ENCODE measurements around the gene IFT25. TPM values are rescaled to one million over a fixed set of nuclear protein-coding genes. Genes with fewer than 3 reads are reported as not detected.

IFT25 gene
- total and polyA plus RNA-seq, 2 of the 13 experiments (the other 11 are each of a cell fraction or from before 2014, with no cell fraction given), result 19.7 to 48.0 TPM

DNA sequence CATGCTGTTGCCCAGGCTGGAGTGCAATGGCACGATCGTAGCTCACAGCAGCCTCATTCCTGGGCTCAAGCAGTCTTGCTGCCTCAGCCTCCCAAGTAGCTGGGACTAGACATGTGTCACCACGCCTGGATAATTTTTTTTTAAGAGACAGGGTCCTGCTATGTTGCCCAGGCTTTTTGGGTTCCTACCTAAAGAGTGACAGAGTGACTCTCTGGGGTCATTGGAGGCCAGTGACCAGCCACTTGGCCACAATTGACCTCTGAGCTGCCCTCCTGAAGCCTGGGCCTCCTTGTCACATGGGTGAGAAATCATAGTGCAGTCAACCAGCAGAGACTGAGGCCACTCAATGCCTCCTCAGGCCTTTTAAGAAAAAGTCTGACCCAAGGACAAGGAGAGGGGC lies 45.8 kb downstream of the IFT25 start (continued):
- TF ChIP-seq IKZF4 (CRISPR knock-in tag; IDR thresholded peaks at IDR 0.05; ENCODE audit: borderline replicate concordance, low read depth, not compliant biosample characterization), result no peak
- TF ChIP-seq ZNF777 (CRISPR knock-in tag; IDR thresholded peaks at IDR 0.05), result no peak
- TF ChIP-seq CC2D1A (CRISPR knock-in tag; IDR thresholded peaks at IDR 0.05), result no peak
- TF ChIP-seq CCDC6 (CRISPR knock-in tag; IDR thresholded peaks at IDR 0.05), result no peak
- TF ChIP-seq RXRB (CRISPR knock-in tag; IDR thresholded peaks at IDR 0.05; ENCODE audit: borderline replicate concordance), result peak; percentile 49; the same call in 1 of the 2 replicates
- TF ChIP-seq GATAD1 (CRISPR knock-in tag; IDR thresholded peaks at IDR 0.05), result no peak
- TF ChIP-seq CEBPG (CRISPR knock-in tag; IDR thresholded peaks at IDR 0.05), result no peak
- TF ChIP-seq ZNF343 (CRISPR knock-in tag; IDR thresholded peaks at IDR 0.05), result no peak
- TF ChIP-seq GFI1 (CRISPR knock-in tag; IDR thresholded peaks at IDR 0.05; ENCODE audit: borderline replicate concordance), result no peak
- TF ChIP-seq XBP1 (CRISPR knock-in tag; IDR thresholded peaks at IDR 0.05), result no peak
- TF ChIP-seq, protein P1, sequence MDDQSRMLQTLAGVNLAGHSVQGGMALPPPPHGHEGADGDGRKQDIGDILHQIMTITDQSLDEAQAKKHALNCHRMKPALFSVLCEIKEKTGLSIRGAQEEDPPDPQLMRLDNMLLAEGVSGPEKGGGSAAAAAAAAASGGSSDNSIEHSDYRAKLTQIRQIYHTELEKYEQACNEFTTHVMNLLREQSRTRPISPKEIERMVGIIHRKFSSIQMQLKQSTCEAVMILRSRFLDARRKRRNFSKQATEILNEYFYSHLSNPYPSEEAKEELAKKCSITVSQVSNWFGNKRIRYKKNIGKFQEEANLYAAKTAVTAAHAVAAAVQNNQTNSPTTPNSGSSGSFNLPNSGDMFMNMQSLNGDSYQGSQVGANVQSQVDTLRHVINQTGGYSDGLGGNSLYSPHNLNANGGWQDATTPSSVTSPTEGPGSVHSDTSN (CRISPR knock-in tag; IDR thresholded peaks at IDR 0.05; ENCODE audit: borderline replicate concordance), result no peak
- TF ChIP-seq ZNF589 (CRISPR knock-in tag; conservative IDR thresholded peaks at IDR 0.05), result no peak
- TF ChIP-seq SALL1 (CRISPR knock-in tag; IDR thresholded peaks at IDR 0.05), result 0 out of 2 replicates have a peak, but pooled peaks have one; percentile 10
- peak; percentile 96 for TF ChIP-seq ZNF121 (CRISPR knock-in tag; IDR thresholded peaks at IDR 0.05)
- TF ChIP-seq ZNF7 (CRISPR knock-in tag; IDR thresholded peaks at IDR 0.05), result no peak
- TF ChIP-seq ZNF724P (CRISPR knock-in tag; IDR thresholded peaks at IDR 0.05; ENCODE audit: borderline replicate concordance), result no peak
- TF ChIP-seq NR1H2 (CRISPR knock-in tag; IDR thresholded peaks at IDR 0.05; ENCODE audit: borderline replicate concordance, low read depth), result no peak
- peak; percentile 17; the same call in 1 of the 2 replicates for TF ChIP-seq NCOR1 (IDR thresholded peaks at IDR 0.05; ENCODE audit: borderline replicate concordance, low read length)
- TF ChIP-seq ZNF501 (CRISPR knock-in tag; IDR thresholded peaks at IDR 0.05), result no peak
- TF ChIP-seq MIER3 (CRISPR knock-in tag; IDR thresholded peaks at IDR 0.05; ENCODE audit: borderline replicate concordance), result no peak
- peak; percentile 53 for TF ChIP-seq RXRA (CRISPR knock-in tag; IDR thresholded peaks at IDR 0.05)
- TF ChIP-seq, protein P2, sequence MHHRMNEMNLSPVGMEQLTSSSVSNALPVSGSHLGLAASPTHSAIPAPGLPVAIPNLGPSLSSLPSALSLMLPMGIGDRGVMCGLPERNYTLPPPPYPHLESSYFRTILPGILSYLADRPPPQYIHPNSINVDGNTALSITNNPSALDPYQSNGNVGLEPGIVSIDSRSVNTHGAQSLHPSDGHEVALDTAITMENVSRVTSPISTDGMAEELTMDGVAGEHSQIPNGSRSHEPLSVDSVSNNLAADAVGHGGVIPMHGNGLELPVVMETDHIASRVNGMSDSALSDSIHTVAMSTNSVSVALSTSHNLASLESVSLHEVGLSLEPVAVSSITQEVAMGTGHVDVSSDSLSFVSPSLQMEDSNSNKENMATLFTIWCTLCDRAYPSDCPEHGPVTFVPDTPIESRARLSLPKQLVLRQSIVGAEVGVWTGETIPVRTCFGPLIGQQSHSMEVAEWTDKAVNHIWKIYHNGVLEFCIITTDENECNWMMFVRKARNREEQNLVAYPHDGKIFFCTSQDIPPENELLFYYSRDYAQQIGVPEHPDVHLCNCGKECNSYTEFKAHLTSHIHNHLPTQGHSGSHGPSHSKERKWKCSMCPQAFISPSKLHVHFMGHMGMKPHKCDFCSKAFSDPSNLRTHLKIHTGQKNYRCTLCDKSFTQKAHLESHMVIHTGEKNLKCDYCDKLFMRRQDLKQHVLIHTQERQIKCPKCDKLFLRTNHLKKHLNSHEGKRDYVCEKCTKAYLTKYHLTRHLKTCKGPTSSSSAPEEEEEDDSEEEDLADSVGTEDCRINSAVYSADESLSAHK (CRISPR knock-in tag; IDR thresholded peaks at IDR 0.05; ENCODE audit: borderline replicate concordance), result no peak
- no peak for TF ChIP-seq ZNF431 (CRISPR knock-in tag; IDR thresholded peaks at IDR 0.05; ENCODE audit: borderline replicate concordance, low read depth)
- TF ChIP-seq, protein P3, sequence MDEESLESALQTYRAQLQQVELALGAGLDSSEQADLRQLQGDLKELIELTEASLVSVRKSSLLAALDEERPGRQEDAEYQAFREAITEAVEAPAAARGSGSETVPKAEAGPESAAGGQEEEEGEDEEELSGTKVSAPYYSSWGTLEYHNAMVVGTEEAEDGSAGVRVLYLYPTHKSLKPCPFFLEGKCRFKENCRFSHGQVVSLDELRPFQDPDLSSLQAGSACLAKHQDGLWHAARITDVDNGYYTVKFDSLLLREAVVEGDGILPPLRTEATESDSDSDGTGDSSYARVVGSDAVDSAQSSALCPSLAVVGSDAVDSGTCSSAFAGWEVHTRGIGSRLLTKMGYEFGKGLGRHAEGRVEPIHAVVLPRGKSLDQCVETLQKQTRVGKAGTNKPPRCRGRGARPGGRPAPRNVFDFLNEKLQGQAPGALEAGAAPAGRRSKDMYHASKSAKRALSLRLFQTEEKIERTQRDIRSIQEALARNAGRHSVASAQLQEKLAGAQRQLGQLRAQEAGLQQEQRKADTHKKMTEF (CRISPR knock-in tag; IDR thresholded peaks at IDR 0.05), result 0 out of 2 replicates have a peak, but pooled peaks have one; percentile 8
- no peak for TF ChIP-seq TMF1 (CRISPR knock-in tag; IDR thresholded peaks at IDR 0.05; ENCODE audit: low read depth)
- 0 out of 2 replicates have a peak, but pooled peaks have one; percentile 12 for TF ChIP-seq TARDBP (CRISPR knock-in tag; IDR thresholded peaks at IDR 0.05)
- TF ChIP-seq YEATS4 (CRISPR knock-in tag; IDR thresholded peaks at IDR 0.05; ENCODE audit: borderline replicate concordance), result no peak
- TF ChIP-seq NCOA1 (CRISPR knock-in tag; IDR thresholded peaks at IDR 0.05), result no peak
- TF ChIP-seq NR2F6 (IDR thresholded peaks at IDR 0.05), result peak; percentile 24; the same call in 1 of the 2 replicates
- TF ChIP-seq NR2F6 (CRISPR knock-in tag; IDR thresholded peaks at IDR 0.05), result no peak

Measured in HepG2 (cell line).